Measurements from ENCODE around the gene INPP5D. TPM values are rescaled to one million over a fixed set of nuclear protein-coding genes. Genes with fewer than 3 reads are reported as not detected.

Gene INPP5D
- total RNA-seq, 4 donors from 2014 or later = 26.6 to 40.6 (median 27.0) TPM

DNA sequence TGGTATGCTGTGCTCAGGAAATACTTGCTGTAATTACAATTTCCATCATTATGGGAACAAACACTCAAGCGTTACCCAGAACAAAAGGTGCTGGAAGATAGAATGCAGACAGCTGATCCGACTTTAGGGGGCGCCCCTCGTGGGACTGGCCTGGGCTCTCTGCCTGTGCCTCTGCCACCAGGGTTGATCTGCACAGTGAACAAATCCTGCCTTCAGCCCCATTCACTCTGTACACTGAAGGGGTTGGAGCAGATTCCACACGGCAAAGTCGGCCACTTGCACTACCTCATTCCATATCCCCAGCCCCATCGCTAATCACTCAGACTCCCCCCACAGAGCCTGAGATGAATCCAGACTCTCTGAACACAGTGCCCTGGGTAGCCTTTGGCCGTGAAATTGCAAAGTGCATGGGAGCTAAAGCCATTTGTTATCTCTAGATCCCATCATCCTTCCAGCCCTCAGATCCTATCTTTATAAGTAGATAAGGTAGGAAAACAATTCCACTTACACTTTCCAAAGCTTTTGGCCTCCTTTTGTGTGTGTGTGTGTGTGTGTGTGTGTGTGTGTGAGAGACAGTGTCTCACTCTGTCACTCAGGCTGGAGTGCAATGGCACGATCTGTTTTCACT, 69.3 kb downstream of the INPP5D start:
- no peak for TF ChIP-seq CTCF (IDR thresholded peaks at IDR 0.05; ENCODE audit: low read depth)

DNA sequence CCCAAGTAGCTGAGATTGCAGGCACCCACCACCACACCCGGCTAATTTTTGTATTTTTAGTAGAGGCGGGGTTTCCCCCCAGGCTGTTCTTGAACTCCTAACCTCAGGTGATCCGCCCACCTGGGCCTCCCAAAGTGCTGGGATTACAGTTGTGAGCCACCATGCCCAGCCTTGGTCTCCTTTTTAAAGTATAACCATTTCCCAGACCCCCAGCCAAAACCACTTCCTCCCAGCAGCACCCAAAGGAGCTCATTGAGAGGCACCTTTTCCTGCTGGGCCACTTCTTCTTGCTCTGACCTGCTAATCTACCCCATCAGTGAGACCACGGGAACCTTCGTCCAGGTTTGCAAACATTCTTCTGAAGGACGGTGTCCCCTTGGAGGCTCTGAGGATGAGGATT, 69.9 kb downstream of the INPP5D start:
- TF ChIP-seq CTCF (IDR thresholded peaks at IDR 0.05; ENCODE audit: low read depth) = no peak

DNA sequence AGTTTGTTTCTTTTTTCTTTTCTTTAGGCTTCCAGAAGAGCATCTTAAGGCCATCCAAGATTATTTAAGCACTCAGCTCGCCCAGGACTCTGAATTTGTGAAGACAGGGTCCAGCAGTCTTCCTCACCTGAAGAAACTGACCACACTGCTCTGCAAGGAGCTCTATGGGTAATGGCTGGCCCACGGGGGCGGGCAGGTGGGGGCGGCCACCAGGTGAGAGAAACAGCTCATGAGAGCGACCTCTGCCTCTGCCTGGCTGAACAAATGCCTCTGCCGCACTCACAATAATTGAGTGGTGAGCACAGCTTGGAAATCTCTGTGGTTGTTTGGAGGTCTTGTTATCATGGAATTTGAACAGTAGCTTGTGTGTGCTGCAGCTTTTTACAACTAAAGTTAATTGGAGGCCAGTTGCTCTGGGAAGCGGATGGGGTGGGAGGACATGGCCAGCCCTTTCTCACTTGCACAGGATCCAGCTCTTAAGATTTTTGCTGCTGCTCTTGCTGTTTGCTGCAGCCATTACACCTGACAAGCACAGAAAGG, 70.4 kb downstream of the INPP5D start:
- no peak for TF ChIP-seq CTCF (IDR thresholded peaks at IDR 0.05; ENCODE audit: low read depth)

DNA sequence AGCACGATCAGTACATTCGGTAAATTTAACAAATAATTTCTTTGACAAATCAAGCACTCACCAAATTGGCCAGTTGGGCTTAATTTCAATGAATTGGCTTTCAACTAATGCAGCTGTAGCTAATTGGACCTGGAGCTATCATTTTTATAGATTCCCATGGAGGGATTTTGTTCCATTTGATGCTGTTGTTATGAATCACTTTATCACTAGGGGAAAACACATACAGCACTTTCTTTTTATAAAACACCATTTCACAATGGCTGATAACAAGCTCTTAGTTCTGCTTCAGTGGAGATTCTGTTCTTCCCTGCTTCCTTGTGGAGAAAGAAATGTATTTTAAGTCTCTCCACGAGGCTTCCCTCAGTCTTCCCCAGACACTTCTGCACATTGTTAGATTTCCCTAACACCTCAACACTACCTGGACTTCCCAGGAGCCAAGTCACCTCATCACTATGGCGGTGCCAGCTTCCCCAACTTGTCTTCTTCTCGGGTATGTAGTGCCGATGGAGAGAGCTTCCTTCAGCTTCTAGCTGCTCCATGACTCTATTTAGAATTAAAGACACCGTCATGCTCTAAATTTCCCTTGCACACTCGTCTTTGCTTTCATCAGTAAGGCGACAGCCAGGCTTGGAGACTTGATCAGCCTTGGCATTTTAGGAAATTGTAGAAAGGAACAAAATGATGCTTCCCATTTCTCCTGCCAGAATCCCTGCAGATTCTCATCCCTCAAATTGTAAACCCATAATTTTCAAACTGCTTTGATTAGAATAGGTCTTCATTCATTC, 72.0 kb downstream of the INPP5D start:
- TF ChIP-seq CTCF (IDR thresholded peaks at IDR 0.05; ENCODE audit: low read depth) = no peak

DNA sequence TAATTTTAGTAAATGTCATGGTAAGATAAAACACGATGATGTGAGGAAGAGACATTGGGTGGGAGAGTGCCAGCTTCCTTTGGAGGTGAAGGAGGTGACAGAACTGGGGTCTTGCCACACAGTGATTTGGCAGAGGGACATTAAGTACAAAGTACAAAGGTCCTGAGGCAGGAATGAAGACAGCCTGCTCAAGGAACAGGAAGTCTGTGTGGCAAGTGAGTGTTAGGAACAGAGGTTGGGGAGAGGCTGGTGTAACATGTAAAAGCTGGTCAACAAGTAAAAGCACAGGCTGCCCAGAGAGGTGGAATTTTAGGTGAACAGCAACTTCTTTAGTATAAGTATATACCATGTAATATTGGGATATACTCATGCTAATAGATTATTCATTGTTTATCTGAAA, 73.1 kb downstream of the INPP5D start:
- no peak for TF ChIP-seq CTCF (IDR thresholded peaks at IDR 0.05; ENCODE audit: low read depth)

GRCh38 chr2:233135421-233135820, 75.3 kb downstream of the INPP5D start:
- TF ChIP-seq CTCF (IDR thresholded peaks at IDR 0.05; ENCODE audit: low read depth) = no peak

- TF ChIP-seq CTCF (IDR thresholded peaks at IDR 0.05; ENCODE audit: low read depth) = no peak
Observed at GRCh38 chr2:233137040-233137439, 76.9 kb downstream of the INPP5D start.
